ENCODE data around the gene TARM1. TPM values are rescaled to one million over a fixed set of nuclear protein-coding genes. Genes with fewer than 3 reads are reported as not detected.

The TARM1 gene
- total RNA-seq, 5 donors from 2014 or later (not counting 1 experiment from before 2014, with no cell fraction given): not detected

DNA sequence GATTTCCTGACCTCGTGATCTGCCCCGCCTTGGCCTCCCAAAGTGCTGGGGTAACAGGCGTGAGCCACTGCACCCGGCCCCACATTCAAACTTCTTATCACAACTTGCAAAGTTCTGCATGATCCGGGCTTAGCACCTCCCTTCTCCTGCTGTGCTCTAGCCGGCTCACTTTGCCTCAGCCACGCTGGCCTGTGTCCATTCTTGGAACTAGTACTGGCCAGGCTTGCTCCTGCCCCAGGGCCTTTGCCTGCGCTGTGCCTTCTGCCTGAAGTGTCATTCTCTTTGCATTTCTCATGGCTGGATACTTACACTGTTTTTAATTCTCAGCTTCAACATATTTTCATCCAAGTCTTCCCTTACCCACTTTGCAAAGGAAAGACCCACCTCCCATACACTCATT lies 59.8 kb downstream of the TARM1 start:
- 86% methylated on average over 8 of the region's 8 CpGs for WGBS (ENCODE audit: insufficient coverage)
- no peaks in the 10 kb centered on the region for H3K9me3 Mint-ChIP-seq

More for the DNA sequence above, 59.8 kb downstream of the TARM1 start:
- Histone ChIP-seq H3K27me3 (replicated peaks in 1 of 2; ENCODE audit: control insufficient read depth in 2 of 2, extremely low read depth in 1 of 2, insufficient read depth in 2 of 2, low read length in 1 of 2) (peaks cover 0 to 54% of the 10 kb centered on the region in 2 experiments), H3K4me1 (ENCODE audit: control insufficient read depth in 1 of 2, extremely low read depth in 1 of 2, insufficient read depth in 2 of 2, low read length in 2 of 2) (peaks cover 0 to 7% of the 10 kb centered on the region in 2 experiments), H3K9me3 (no peaks in the 10 kb centered on the region), H3K4me3 (ENCODE audit: control insufficient read depth in 1 of 2, extremely low read depth in 1 of 2, low read length in 1 of 2) (no peak overlapping the region), H3K27ac (ENCODE audit: low read length) (no peak overlapping the region), H3K36me3 (ENCODE audit: control insufficient read depth in 2 of 2, extremely low read depth in 1 of 2, insufficient read depth in 1 of 2, low read length in 1 of 2) (no peaks in the 10 kb centered on the region)
- ATAC-seq (replicated peaks in 1 of 4) (no peak), DNase-seq (no peak)
- CTCF ChIA-PET: no interaction called here
- POLR2A ChIA-PET: no interaction called here
- Mint-ChIP-seq H3K27me3 (peaks cover 29 to 42% of the 10 kb centered on the region in 2 donors), H3K4me1 (peaks cover 0 to 3% (median 2%) of the 10 kb centered on the region in 3 donors), H3K27ac (no peak overlapping the region), H3K36me3 (no peaks in the 10 kb centered on the region), H3K4me3 (no peak overlapping the region)

Other genes starting within 250 kb of the TARM1 start
- 100 to 1,000 TPM in 2 of 5 donors, 10 to 100 TPM in 3; 49.9 to 335 (median 70.9) TPM for gene MYADM, start 213.5 kb downstream of the TARM1 start, total RNA-seq
- gene PRKCG, start 199.2 kb downstream of the TARM1 start, total RNA-seq: 1 to 10 TPM in 1 of 5 donors, under 1 TPM in 2, not detected in 2; 0.15 to 2.4 (median 0.32) TPM
- not detected for gene CACNG7, start 172.1 kb downstream of the TARM1 start, total RNA-seq
- under 1 TPM in 1 of 5 donors, not detected in 4; 0.03 TPM for gene CACNG8, start 118.4 kb downstream of the TARM1 start, total RNA-seq
- gene CACNG6, start 89.7 kb downstream of the TARM1 start, total RNA-seq: not detected
- not detected for gene VSTM1, start 17.5 kb downstream of the TARM1 start, total RNA-seq
- gene OSCAR, start 19.4 kb upstream of the TARM1 start, total RNA-seq: under 1 TPM; 0.32 to 0.76 (median 0.58) TPM
- gene NDUFA3, start 21.5 kb upstream of the TARM1 start, total RNA-seq: 100 to 1,000 TPM in 3 of 5 donors, 10 to 100 TPM in 2; 77.4 to 137 (median 123) TPM
- gene TFPT, start 34.3 kb upstream of the TARM1 start, total RNA-seq: 10 to 100 TPM; 12.0 to 27.0 (median 20.7) TPM
- gene PRPF31, start 34.4 kb upstream of the TARM1 start, total RNA-seq: 10 to 100 TPM; 56.3 to 75.3 (median 69.8) TPM
- gene CNOT3, start 56.4 kb upstream of the TARM1 start, total RNA-seq: 10 to 100 TPM; 45.9 to 83.1 (median 77.0) TPM
- 10 to 100 TPM in 4 of 5 donors, 1 to 10 TPM in 1; 8.4 to 21.5 (median 19.2) TPM for gene LENG1, start 78.4 kb upstream of the TARM1 start, total RNA-seq
- gene TMC4, start 91.8 kb upstream of the TARM1 start, total RNA-seq: 1 to 10 TPM in 4 of 5 donors, under 1 TPM in 1; 0.78 to 2.6 (median 1.4) TPM
- 10 to 100 TPM; 24.0 to 44.8 (median 38.9) TPM for gene MBOAT7, start 108.2 kb upstream of the TARM1 start, total RNA-seq
- gene TSEN34, start 109.9 kb upstream of the TARM1 start, total RNA-seq: 10 to 100 TPM in 4 of 5 donors, 1 to 10 TPM in 1; 9.5 to 28.5 (median 23.5) TPM
- 1,000 to 10,000 TPM; 1,706 to 1,922 (median 1,806) TPM for gene RPS9, start 119.5 kb upstream of the TARM1 start, total RNA-seq
- 1 to 10 TPM in 3 of 5 donors, under 1 TPM in 2; 0.72 to 2.8 (median 1.1) TPM for gene LILRB3, start 141.6 kb upstream of the TARM1 start, total RNA-seq
- gene LILRA6, start 161.4 kb upstream of the TARM1 start, total RNA-seq: under 1 TPM in 3 of 5 donors, not detected in 2; 0.13 to 0.58 (median 0.43) TPM
- under 1 TPM in 1 of 5 donors, not detected in 4; 0.13 TPM for gene LILRB5, start 175.9 kb upstream of the TARM1 start, total RNA-seq
- gene LILRB2, start 199.7 kb upstream of the TARM1 start, total RNA-seq: under 1 TPM in 2 of 5 donors, not detected in 3; 0.46 to 0.53 TPM
- gene LILRA5, start 231.8 kb upstream of the TARM1 start, total RNA-seq: not detected

All from T-cell (primary cell).